GM21576 (cell line): ENCODE measurements around the gene CDRT15L2.
"Not testable (repeated sequence)": the region's sequence is repeated elsewhere in the genome, so short reads cannot be mapped to it uniquely, and the experiment has no call there.

Experiments used
- ATAC-seq: cut with Tn5 transposase; IDR thresholded peaks from one replicate; pipeline ENCODE4 v1.9.1; 2021; ENCODE audit warnings: mild to moderate bottlenecking, moderate library complexity; ENCODE audit not compliant: unreplicated experiment

The CDRT15L2 gene

GRCh38 chr17:20573216-20573615 lies 6.3 kb upstream of the CDRT15L2 start:
- not testable (repeated sequence) for ATAC-seq

GRCh38 chr17:20575071-20575470 lies 4.5 kb upstream of the CDRT15L2 start:
- ATAC-seq: not testable (repeated sequence)

- ATAC-seq: not testable (repeated sequence)
Measured at GRCh38 chr17:20583891-20584577, 4.5 kb downstream of the CDRT15L2 start.

GRCh38 chr17:20588744-20589453 lies 9.4 kb downstream of the CDRT15L2 start:
- ATAC-seq: not testable (repeated sequence)

GRCh38 chr17:20589454-20589810 lies 9.9 kb downstream of the CDRT15L2 start:
- not testable (repeated sequence) for ATAC-seq

GRCh38 chr17:20591040-20591439 lies 11.5 kb downstream of the CDRT15L2 start:
- ATAC-seq: not testable (repeated sequence)

- ATAC-seq: not testable (repeated sequence)
Measured at GRCh38 chr17:20605568-20605967, 26.0 kb downstream of the CDRT15L2 start.

- not testable (repeated sequence) for ATAC-seq
Measured at GRCh38 chr17:20609490-20609889, 30.0 kb downstream of the CDRT15L2 start.

GRCh38 chr17:20611309-20611708 lies 31.8 kb downstream of the CDRT15L2 start:
- ATAC-seq: no peak

- no peak for ATAC-seq
Measured at GRCh38 chr17:20612635-20613034, 33.1 kb downstream of the CDRT15L2 start.

GRCh38 chr17:20613248-20613647 lies 33.7 kb downstream of the CDRT15L2 start:
- no peak for ATAC-seq

- no peak for ATAC-seq
Measured at GRCh38 chr17:20613905-20614304, 34.4 kb downstream of the CDRT15L2 start.

GRCh38 chr17:20615461-20615860 lies 35.9 kb downstream of the CDRT15L2 start:
- ATAC-seq: not testable (repeated sequence)
